LNCAP (cell line): ENCODE results near the gene TSPAN7.

Experiments
- CTCF ChIP-seq: fragments of 450-650 bp; IDR thresholded peaks from 2 replicates; pipeline ENCODE4 v1.5.1; 2017; ENCODE audit warnings: mild to moderate bottlenecking

TSPAN7 gene

GRCh38 chrX:38634665-38635064, 73.3 kb downstream of the TSPAN7 start:
- TF ChIP-seq CTCF, result no peak

GRCh38 chrX:38636949-38637819, 75.8 kb downstream of the TSPAN7 start:
- TF ChIP-seq CTCF, result no peak

- no peak for TF ChIP-seq CTCF
Measured at GRCh38 chrX:38638952-38639529, 77.7 kb downstream of the TSPAN7 start.

- no peak for TF ChIP-seq CTCF
Measured at GRCh38 chrX:38639730-38640129, 78.4 kb downstream of the TSPAN7 start.

GRCh38 chrX:38641197-38641596, 79.9 kb downstream of the TSPAN7 start:
- TF ChIP-seq CTCF, result no peak

- no peak for TF ChIP-seq CTCF
Measured at GRCh38 chrX:38643903-38644302, 82.6 kb downstream of the TSPAN7 start.

GRCh38 chrX:38646129-38646528, 84.8 kb downstream of the TSPAN7 start:
- no peak for TF ChIP-seq CTCF
